Left forelimb (tissue), 1 donor: ENCODE measurements around the gene DGCR2.
"Not testable (repeated sequence)": the region's sequence is repeated elsewhere in the genome, so short reads cannot be mapped to it uniquely, and the experiment has no call there.

Experiments used
- DNase-seq: peaks from one replicate; pipeline ENCODE4 v3.0.0-alpha.2; 2018; ENCODE audit warnings: low spot score

DGCR2 gene

GRCh38 chr22:19029113-19030103 is 92.8 kb downstream of the DGCR2 start:
- not testable (repeated sequence) for DNase-seq

- not testable (repeated sequence) for DNase-seq
Observed at GRCh38 chr22:19028060-19028455, 94.2 kb downstream of the DGCR2 start.

- not testable (repeated sequence) for DNase-seq
Observed at GRCh38 chr22:19027371-19028059, 94.7 kb downstream of the DGCR2 start.

- DNase-seq = not testable (repeated sequence)
Observed at GRCh38 chr22:19026080-19026479, 96.1 kb downstream of the DGCR2 start.

GRCh38 chr22:19024956-19025489 is 97.2 kb downstream of the DGCR2 start:
- not testable (repeated sequence) for DNase-seq

- not testable (repeated sequence) for DNase-seq
Observed at GRCh38 chr22:19023931-19024330, 98.3 kb downstream of the DGCR2 start.

GRCh38 chr22:19022755-19023154 is 99.5 kb downstream of the DGCR2 start:
- no peak for DNase-seq

- no peak for DNase-seq
Observed at GRCh38 chr22:19019679-19020032, 102.6 kb downstream of the DGCR2 start.

- DNase-seq = no peak
Observed at GRCh38 chr22:19019029-19019678, 103.1 kb downstream of the DGCR2 start.

GRCh38 chr22:19018256-19018655 is 104.0 kb downstream of the DGCR2 start:
- DNase-seq = no peak

GRCh38 chr22:19016081-19016766 is 106.0 kb downstream of the DGCR2 start:
- DNase-seq = no peak

GRCh38 chr22:19014886-19015285 is 107.3 kb downstream of the DGCR2 start:
- DNase-seq = no peak

GRCh38 chr22:19013881-19014598 is 108.2 kb downstream of the DGCR2 start:
- not testable (repeated sequence) for DNase-seq

GRCh38 chr22:19013411-19013810 is 108.8 kb downstream of the DGCR2 start:
- not testable (repeated sequence) for DNase-seq

GRCh38 chr22:19012308-19012986 is 109.8 kb downstream of the DGCR2 start:
- DNase-seq = no peak

- DNase-seq = not testable (repeated sequence)
Observed at GRCh38 chr22:19011611-19012010, 110.6 kb downstream of the DGCR2 start.

GRCh38 chr22:19011075-19011474 is 111.1 kb downstream of the DGCR2 start:
- no peak for DNase-seq

GRCh38 chr22:19005905-19006304 is 116.3 kb downstream of the DGCR2 start:
- no peak for DNase-seq

- DNase-seq = no peak
Observed at GRCh38 chr22:19004471-19004870, 117.7 kb downstream of the DGCR2 start.

- no peak for DNase-seq
Observed at GRCh38 chr22:19003508-19003907, 118.7 kb downstream of the DGCR2 start.
